Neural progenitor cell (in vitro differentiated cells): ENCODE results near the gene INSM1. TPM values are rescaled to one million over a fixed set of nuclear protein-coding genes. Genes with fewer than 3 reads are reported as not detected.

Source experiments
- DNase-seq: peaks from one replicate; pipeline ENCODE4 v3.0.0-alpha.2; 2016; ENCODE audit warnings: low spot score
- H2AFZ ChIP-seq: fragments of 200-600 bp; sonication (generic); replicated peaks from 2 replicates; pipeline ENCODE4 v1.6.1; 2016; ENCODE audit warnings: antibody characterized with exemption
- H3F3A ChIP-seq: fragments of 200-600 bp; sonication (generic); 2 replicates; pipeline ENCODE4 v1.6.1; 2016; ENCODE audit warnings: antibody characterized with exemption, low read depth
- H3K27ac ChIP-seq: fragments of 200-600 bp; sonication (generic); 2 replicates; pipeline ENCODE4 v1.5.1; 2016; ENCODE audit warnings: mild to moderate bottlenecking
- H3K27me3 ChIP-seq: fragments of 200-600 bp; sonication (generic); 2 replicates; pipeline ENCODE4 v1.6.1; 2016; ENCODE audit warnings: mild to moderate bottlenecking, moderate library complexity
- H3K36me3 ChIP-seq: fragments of 200-600 bp; sonication (generic); 2 replicates; pipeline ENCODE4 v1.5.1; 2016
- H3K4me1 ChIP-seq: fragments of 200-600 bp; sonication (generic); 2 replicates; pipeline ENCODE4 v1.6.1; 2016; ENCODE audit warnings: mixed run types
- H3K4me2 ChIP-seq: fragments of 200-600 bp; sonication (generic); 2 replicates; pipeline ENCODE4 v1.6.1; 2016
- H3K4me3 ChIP-seq: fragments of 200-600 bp; sonication (generic); 2 replicates; pipeline ENCODE4 v1.5.1; 2016
- H3K79me2 ChIP-seq: fragments of 200-600 bp; sonication (generic); 2 replicates; pipeline ENCODE4 v1.6.1; 2016; ENCODE audit warnings: low read depth
- H3K9ac ChIP-seq: fragments of 200-600 bp; sonication (generic); 2 replicates; pipeline ENCODE4 v1.6.1; 2016
- H3K9me3 ChIP-seq: fragments of 200-600 bp; sonication (generic); 2 replicates; pipeline ENCODE4 v1.5.1; 2016; ENCODE audit warnings: low read depth
- H4K20me1 ChIP-seq: fragments of 200-600 bp; sonication (generic); 2 replicates; pipeline ENCODE4 v1.6.1; 2016; ENCODE audit warnings: low read depth
- H3K27ac Mint-ChIP-seq: 3 replicates; pipeline ENCODE4 v1.8.0; 2021; ENCODE audit warnings: mixed read lengths
- H3K27me3 Mint-ChIP-seq: 2 replicates; pipeline ENCODE4 v1.8.0; 2022; ENCODE audit warnings: low read depth, mild to moderate bottlenecking, inconsistent platforms, moderate library complexity, mixed read lengths; ENCODE audit not compliant: insufficient read depth
- H3K36me3 Mint-ChIP-seq: 3 replicates; pipeline ENCODE4 v1.8.0; 2021; ENCODE audit warnings: mixed read lengths
- H3K4me1 Mint-ChIP-seq: 3 replicates; pipeline ENCODE4 v1.8.0; 2021; ENCODE audit warnings: mixed read lengths
- H3K4me3 Mint-ChIP-seq: 3 replicates; pipeline ENCODE4 v1.8.0; 2021; ENCODE audit warnings: mild to moderate bottlenecking, moderate library complexity, mixed read lengths
- H3K9me3 Mint-ChIP-seq: 3 replicates; pipeline ENCODE4 v1.8.0; 2020; ENCODE audit warnings: mixed read lengths
- CTCF ChIP-seq: fragments of 200-600 bp; sonication (generic); IDR thresholded peaks from 2 replicates; pipeline ENCODE4 v1.5.1; 2017; ENCODE audit warnings: antibody characterized with exemption, mild to moderate bottlenecking
- EZH2 ChIP-seq: fragments of 200-600 bp; sonication (generic); IDR thresholded peaks from 2 replicates; pipeline ENCODE4 v1.6.1; 2017; ENCODE audit warnings: antibody characterized with exemption, mild to moderate bottlenecking, moderate library complexity
- EZH2phosphoT487 ChIP-seq: fragments of 200-600 bp; sonication (generic); IDR thresholded peaks from 2 replicates; pipeline ENCODE4 v1.6.1; 2017; ENCODE audit warnings: antibody characterized with exemption
- total RNA-seq: library from RNA; depleted of rRNA; stranded (reverse); fragments of >200 nt; gene quantifications from 2 replicates; pipeline ENCODE4 v1.2.3, GENCODE V29; 2015; ENCODE audit warnings: low replicate concordance

INSM1 gene
- total RNA-seq, 1 donor from 2014 or later: 0.41 TPM

- H3K4me3 Mint-ChIP-seq: peak overlapping the region; percentile 83
- peaks cover 98% of the 10 kb centered on the region for H3K27me3 ChIP-seq
- peaks cover 51% of the 10 kb centered on the region for H3K4me1 Mint-ChIP-seq
- no peaks in the 10 kb centered on the region for H3K9me3 ChIP-seq
- peaks cover 47% of the 10 kb centered on the region for H3F3A ChIP-seq
- peak overlapping the region; percentile 53 for H3K27ac Mint-ChIP-seq
- TF ChIP-seq EZH2phosphoT487 (no peak), CTCF (peak; percentile 32)
- no peaks in the 10 kb centered on the region for H3K9me3 Mint-ChIP-seq
- H3K79me2 ChIP-seq: no peaks in the 10 kb centered on the region
- H3K4me2 ChIP-seq: peak overlapping the region; percentile 60
- H3K27ac ChIP-seq: no peak overlapping the region
- H2AFZ ChIP-seq: no peak overlapping the region
- no peaks in the 10 kb centered on the region for H3K36me3 Mint-ChIP-seq
- peaks cover 32% of the 10 kb centered on the region for H3K4me1 ChIP-seq
- DNase-seq: peak; percentile 87
- no peaks in the 10 kb centered on the region for H3K36me3 ChIP-seq
- peak overlapping the region; percentile 30 for H3K4me3 ChIP-seq
- peaks cover 59% of the 10 kb centered on the region for H3K27me3 Mint-ChIP-seq
- H4K20me1 ChIP-seq: peaks cover 61% of the 10 kb centered on the region
- no peak overlapping the region for H3K9ac ChIP-seq
Observed at GRCh38 chr20:20362774-20363433, 5.0 kb upstream of the INSM1 start.

GRCh38 chr20:20363434-20363798 lies 4.5 kb upstream of the INSM1 start:
- H3K79me2 ChIP-seq: no peaks in the 10 kb centered on the region
- Mint-ChIP-seq H3K4me3 (peak overlapping the region; percentile 83), H3K36me3 (no peaks in the 10 kb centered on the region), H3K27ac (no peak overlapping the region), H3K27me3 (peaks cover 59% of the 10 kb centered on the region), H3K4me1 (peaks cover 51% of the 10 kb centered on the region), H3K9me3 (no peaks in the 10 kb centered on the region)
- no peak overlapping the region for H2AFZ ChIP-seq
- peak; percentile 52 for DNase-seq
- TF ChIP-seq CTCF (no peak), EZH2 (no peak), EZH2phosphoT487 (no peak)
- H4K20me1 ChIP-seq: peaks cover 61% of the 10 kb centered on the region
- H3K4me3 ChIP-seq: peak overlapping the region; percentile 30
- no peaks in the 10 kb centered on the region for H3K36me3 ChIP-seq
- peaks cover 32% of the 10 kb centered on the region for H3K4me1 ChIP-seq
- no peak overlapping the region for H3K9ac ChIP-seq
- H3F3A ChIP-seq: peaks cover 47% of the 10 kb centered on the region
- peak overlapping the region; percentile 60 for H3K4me2 ChIP-seq
- H3K27me3 ChIP-seq: peaks cover 100% of the 10 kb centered on the region
- no peak overlapping the region for H3K27ac ChIP-seq
- H3K9me3 ChIP-seq: no peaks in the 10 kb centered on the region

- H3K4me1 ChIP-seq: peaks cover 32% of the 10 kb centered on the region
- no peaks in the 10 kb centered on the region for H3K36me3 ChIP-seq
- no peak overlapping the region for H2AFZ ChIP-seq
- H4K20me1 ChIP-seq: peaks cover 61% of the 10 kb centered on the region
- H3K9me3 Mint-ChIP-seq: no peaks in the 10 kb centered on the region
- peak overlapping the region; percentile 83 for H3K4me3 Mint-ChIP-seq
- no peak overlapping the region for H3K27ac Mint-ChIP-seq
- no peak overlapping the region for H3K9ac ChIP-seq
- H3K27me3 Mint-ChIP-seq: peaks cover 59% of the 10 kb centered on the region
- peaks cover 50% of the 10 kb centered on the region for H3F3A ChIP-seq
- no peaks in the 10 kb centered on the region for H3K9me3 ChIP-seq
- H3K79me2 ChIP-seq: no peaks in the 10 kb centered on the region
- DNase-seq: peak; percentile 83
- H3K27me3 ChIP-seq: peaks cover 100% of the 10 kb centered on the region
- H3K4me1 Mint-ChIP-seq: peaks cover 47% of the 10 kb centered on the region
- H3K36me3 Mint-ChIP-seq: no peaks in the 10 kb centered on the region
- no peak overlapping the region for H3K27ac ChIP-seq
- peak overlapping the region; percentile 60 for H3K4me2 ChIP-seq
- H3K4me3 ChIP-seq: peak overlapping the region; percentile 30
- TF ChIP-seq CTCF: no peak
- TF ChIP-seq EZH2: no peak
- no peak for TF ChIP-seq EZH2phosphoT487
Observed at GRCh38 chr20:20363799-20364592, 3.9 kb upstream of the INSM1 start.
